Stimulated activated naive B cell treated with anti-CD40 and anti-IgM and Interleukin-4, amounts not matched to agents 10 μg/mL and 1 μg/mL and 100 μg/mL, for 72 hours (primary cell): ENCODE results near the gene IGSF21.
A peak's percentile ranks its signal among the peaks of the same experiment; 100 is the strongest.
"Not testable (repeated sequence)": the region's sequence is repeated elsewhere in the genome, so short reads cannot be mapped to it uniquely, and the experiment has no call there.

ENCODE experiments used
- ATAC-seq, 2 donors: fragments of 150-1000 bp; cut with Tn5 transposase; replicated peaks; 2 replicates each; pipeline ENCODE4 v1.10.0; 2021; ENCODE audit warnings: moderate library complexity in 1 of 2
- DNase-seq: peaks from one replicate; pipeline ENCODE4 v3.0.0; 2021
- H3K27ac Mint-ChIP-seq: one replicate; pipeline ENCODE4 v1.8.0; 2022; ENCODE audit warnings: mild to moderate bottlenecking, mixed read lengths
- H3K27me3 Mint-ChIP-seq, 2 donors: one replicate each; pipeline ENCODE4 v1.8.0; 2022; ENCODE audit warnings: mixed read lengths in 2 of 2
- H3K36me3 Mint-ChIP-seq, 2 donors: one replicate each; pipeline ENCODE4 v1.8.0; 2022; ENCODE audit warnings: mixed read lengths in 2 of 2, mild to moderate bottlenecking in 1 of 2
- H3K4me1 Mint-ChIP-seq, 2 donors: one replicate each; pipeline ENCODE4 v1.8.0; 2022; ENCODE audit warnings: mixed read lengths in 2 of 2, mild to moderate bottlenecking in 1 of 2
- H3K4me3 Mint-ChIP-seq, 2 donors: one replicate each; pipeline ENCODE4 v1.8.0; 2022; ENCODE audit warnings: mild to moderate bottlenecking in 2 of 2, mixed read lengths in 2 of 2, moderate library complexity in 1 of 2
- H3K9me3 Mint-ChIP-seq, 2 donors: one replicate each; pipeline ENCODE4 v1.8.0; 2022; ENCODE audit warnings: mixed read lengths in 2 of 2, mild to moderate bottlenecking in 1 of 2

IGSF21 gene

DNA sequence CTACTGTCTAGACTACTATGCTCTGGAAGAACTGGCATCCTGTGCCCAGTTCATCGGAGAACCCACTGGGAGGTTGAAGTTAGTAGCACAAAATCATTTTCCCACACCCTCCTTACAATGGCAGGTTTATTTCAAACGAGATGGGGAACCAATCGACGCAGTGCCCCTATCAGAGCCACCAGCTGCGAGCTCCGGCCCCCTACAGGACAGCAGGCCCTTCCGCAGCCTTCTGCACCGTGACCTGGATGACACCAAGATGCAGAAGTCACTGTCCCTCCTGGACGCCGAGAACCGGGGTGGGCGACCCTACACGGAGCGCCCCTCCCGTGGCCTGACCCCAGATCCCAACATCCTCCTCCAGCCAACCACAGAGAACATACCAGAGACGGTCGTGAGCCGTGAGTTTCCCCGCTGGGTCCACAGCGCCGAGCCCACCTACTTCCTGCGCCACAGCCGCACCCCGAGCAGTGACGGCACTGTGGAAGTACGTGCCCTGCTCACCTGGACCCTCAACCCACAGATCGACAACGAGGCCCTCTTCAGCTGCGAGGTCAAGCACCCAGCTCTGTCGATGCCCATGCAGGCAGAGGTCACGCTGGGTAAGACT, 257.6 kb downstream of the IGSF21 start:
- ATAC-seq (no peak), DNase-seq (no peak)
- H3K27me3 Mint-ChIP-seq = peaks cover 17 to 31% of the 10 kb centered on the region in 2 donors
- no peak overlapping the region for H3K4me3 Mint-ChIP-seq
- no peaks in the 10 kb centered on the region for H3K36me3 Mint-ChIP-seq
- no peaks in the 10 kb centered on the region for H3K4me1 Mint-ChIP-seq
- no peak overlapping the region for H3K27ac Mint-ChIP-seq
- H3K9me3 Mint-ChIP-seq = peaks cover 0 to 3% of the 10 kb centered on the region in 2 donors

DNA sequence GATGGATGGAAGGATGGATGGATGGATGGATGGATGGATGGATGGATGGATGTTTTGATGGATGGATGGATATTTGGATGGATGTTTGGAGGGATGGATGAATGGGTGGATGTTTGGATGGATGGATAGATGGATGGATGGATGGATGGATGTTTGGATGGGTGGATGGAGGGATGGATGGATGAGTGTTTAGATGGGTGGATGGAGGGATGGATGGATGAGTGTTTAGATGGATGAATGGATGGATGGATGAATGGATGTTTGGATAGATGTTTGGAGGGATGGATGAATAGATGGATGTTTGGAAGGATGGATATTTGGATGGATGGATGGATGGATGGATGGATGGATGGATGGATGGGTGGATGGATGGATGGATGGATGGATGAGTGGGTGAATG, 264.9 kb downstream of the IGSF21 start:
- not testable (repeated sequence) for H3K4me1 Mint-ChIP-seq, DNase-seq, ATAC-seq, H3K36me3 Mint-ChIP-seq, H3K27ac Mint-ChIP-seq, H3K4me3 Mint-ChIP-seq
- Mint-ChIP-seq H3K9me3 (peaks cover 5 to 11% of the 10 kb centered on the region in 2 donors), H3K27me3 (peaks cover 14 to 21% of the 10 kb centered on the region in 2 donors)

DNA sequence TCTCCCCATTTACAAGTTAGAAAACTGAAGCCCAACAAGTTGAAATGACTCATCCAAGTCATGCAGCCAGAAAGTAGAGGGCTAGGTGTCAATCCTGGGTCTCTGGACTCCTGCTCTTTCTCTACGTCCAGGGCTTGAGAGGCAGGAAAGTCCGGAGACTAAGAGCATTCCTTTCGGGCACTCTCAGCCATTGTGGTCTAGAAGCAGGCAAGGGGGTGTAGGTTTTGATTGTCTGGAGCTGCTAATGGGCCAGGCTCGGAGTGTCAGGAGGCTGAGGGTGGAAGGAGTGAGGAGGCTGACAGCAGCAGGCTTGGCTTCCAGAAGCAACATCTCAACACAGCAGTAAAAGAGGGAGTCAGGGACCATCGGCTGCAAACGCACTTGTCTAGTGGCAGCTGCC, 265.6 kb downstream of the IGSF21 start:
- DNase-seq (no peak), ATAC-seq (no peak)
- no peaks in the 10 kb centered on the region for H3K4me1 Mint-ChIP-seq
- no peaks in the 10 kb centered on the region for H3K36me3 Mint-ChIP-seq
- no peak overlapping the region for H3K27ac Mint-ChIP-seq
- H3K4me3 Mint-ChIP-seq = no peak overlapping the region
- H3K9me3 Mint-ChIP-seq = peaks cover 5 to 11% of the 10 kb centered on the region in 2 donors
- peaks cover 14 to 21% of the 10 kb centered on the region in 2 donors for H3K27me3 Mint-ChIP-seq

DNA sequence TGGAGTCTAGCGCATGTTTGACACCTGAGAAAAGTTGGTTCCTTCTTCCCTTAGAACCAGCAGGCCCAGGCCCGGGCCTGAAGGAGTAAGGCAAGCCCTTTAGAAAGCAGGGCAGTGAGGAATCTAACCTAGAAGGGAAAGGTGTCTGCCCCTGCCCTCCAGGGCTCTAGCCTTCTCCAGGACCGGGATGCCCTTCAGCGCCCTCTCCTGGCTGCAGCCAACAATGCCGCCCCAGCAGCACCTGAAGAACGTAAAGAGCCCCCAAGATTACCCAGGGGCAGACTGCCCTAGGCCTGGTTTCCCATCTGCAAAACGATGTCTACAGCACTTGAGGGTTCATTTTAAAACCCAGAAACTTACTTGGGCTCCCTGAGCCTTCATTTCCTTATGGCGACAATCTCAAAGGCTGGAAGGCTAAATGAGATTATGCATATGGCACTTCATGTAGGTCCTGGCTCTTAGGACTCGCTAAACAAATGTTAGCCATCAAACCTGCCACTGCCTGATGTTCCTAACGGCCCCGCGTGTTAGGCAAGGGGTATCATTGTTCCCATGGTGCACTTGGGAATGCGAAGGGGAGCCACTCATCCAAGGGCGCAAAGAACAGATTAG, 266.4 kb downstream of the IGSF21 start:
- H3K4me1 Mint-ChIP-seq = no peaks in the 10 kb centered on the region
- H3K27ac Mint-ChIP-seq = no peak overlapping the region
- ATAC-seq (no peak), DNase-seq (no peak)
- no peaks in the 10 kb centered on the region for H3K36me3 Mint-ChIP-seq
- peaks cover 5 to 11% of the 10 kb centered on the region in 2 donors for H3K9me3 Mint-ChIP-seq
- H3K27me3 Mint-ChIP-seq = peaks cover 14 to 21% of the 10 kb centered on the region in 2 donors
- H3K4me3 Mint-ChIP-seq = no peak overlapping the region

DNA sequence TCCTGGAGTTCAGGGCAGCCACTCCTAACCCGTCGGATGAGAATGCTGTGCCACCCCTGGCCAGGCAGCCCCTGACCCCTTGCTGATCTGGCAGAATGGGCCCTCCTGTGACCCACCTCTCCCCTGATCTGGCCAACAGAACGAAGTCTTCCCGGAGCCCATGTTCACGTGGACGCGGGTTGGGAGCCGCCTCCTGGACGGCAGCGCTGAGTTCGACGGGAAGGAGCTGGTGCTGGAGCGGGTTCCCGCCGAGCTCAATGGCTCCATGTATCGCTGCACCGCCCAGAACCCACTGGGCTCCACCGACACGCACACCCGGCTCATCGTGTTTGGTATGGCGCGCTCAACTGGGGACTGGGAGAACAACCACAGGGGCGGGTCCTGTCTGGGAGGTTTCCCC, 269.1 kb downstream of the IGSF21 start:
- H3K36me3 Mint-ChIP-seq = peaks cover 0 to 5% of the 10 kb centered on the region in 2 donors
- peaks cover 22 to 30% of the 10 kb centered on the region in 2 donors for H3K27me3 Mint-ChIP-seq
- ATAC-seq (no peak), DNase-seq (no peak)
- peaks cover 8 to 16% of the 10 kb centered on the region in 2 donors for H3K9me3 Mint-ChIP-seq
- no peaks in the 10 kb centered on the region for H3K4me1 Mint-ChIP-seq
- H3K4me3 Mint-ChIP-seq = no peak overlapping the region
- no peak overlapping the region for H3K27ac Mint-ChIP-seq

DNA sequence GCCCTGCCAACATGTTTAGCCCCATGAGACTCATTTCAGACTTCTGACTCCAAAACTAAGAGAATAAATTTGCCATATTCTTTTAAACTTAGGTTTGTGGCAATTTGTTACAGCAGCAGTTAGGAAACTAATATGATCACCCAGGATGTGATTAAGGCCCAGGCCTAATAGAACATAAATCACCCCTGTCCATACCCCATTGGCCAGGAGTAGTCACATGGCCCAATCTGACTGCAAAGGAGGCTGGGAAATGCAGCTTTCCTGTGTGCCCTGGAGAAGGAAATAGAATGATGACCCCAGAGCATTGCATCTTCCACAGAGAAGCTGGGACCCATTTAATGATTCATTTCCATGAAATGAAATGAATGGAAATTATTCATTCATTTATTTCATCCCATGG, 272.7 kb downstream of the IGSF21 start:
- DNase-seq (no peak), ATAC-seq (no peak)
- Mint-ChIP-seq H3K4me1 (peaks cover 5 to 6% of the 10 kb centered on the region in 2 donors), H3K4me3 (no peak overlapping the region), H3K9me3 (peaks cover 3 to 11% of the 10 kb centered on the region in 2 donors), H3K27me3 (peaks cover 27 to 37% of the 10 kb centered on the region in 2 donors), H3K27ac (no peak overlapping the region), H3K36me3 (peaks cover 0 to 5% of the 10 kb centered on the region in 2 donors)

DNA sequence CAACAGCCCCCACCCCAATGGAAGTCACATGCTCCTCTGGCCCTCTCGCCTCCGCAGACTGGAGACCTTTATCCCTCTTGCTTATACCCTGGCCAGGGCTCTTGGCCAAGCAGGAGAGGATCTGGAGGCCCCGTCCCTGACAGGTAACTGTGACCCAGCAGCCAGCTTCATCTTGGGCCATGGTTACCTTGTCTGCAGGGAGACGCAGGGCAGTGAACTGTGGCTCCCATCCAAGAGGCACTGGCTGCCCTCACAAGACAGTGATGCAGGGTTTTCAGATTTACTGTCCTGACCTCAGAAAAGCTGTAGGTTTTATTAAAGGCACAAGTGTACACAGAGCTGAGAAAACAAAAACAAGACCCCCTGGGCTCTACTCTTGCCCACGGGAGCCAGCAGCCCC, 276.5 kb downstream of the IGSF21 start:
- ATAC-seq = no peak

DNA sequence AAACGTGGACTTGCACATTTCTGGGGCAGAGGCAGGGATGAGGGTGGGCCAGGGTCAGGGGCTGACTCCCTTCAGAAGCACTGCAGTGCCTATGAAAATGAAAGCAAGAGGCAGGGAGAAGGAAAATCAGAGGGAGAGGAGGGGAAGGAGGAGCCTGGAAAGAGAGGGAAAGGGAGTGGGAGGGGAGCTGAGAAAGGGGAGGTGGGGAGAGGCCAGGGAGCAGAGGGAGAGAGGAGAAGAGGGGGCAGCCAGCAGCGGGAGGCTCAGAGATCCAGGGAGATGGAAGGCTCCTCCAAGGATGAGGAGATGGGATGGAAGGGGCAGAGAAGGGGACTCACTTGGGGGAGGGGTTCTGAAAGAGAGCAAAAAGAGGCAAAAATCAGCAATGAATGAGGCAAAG, 276.9 kb downstream of the IGSF21 start:
- Mint-ChIP-seq H3K27ac (no peak overlapping the region), H3K9me3 (peaks cover 3 to 11% of the 10 kb centered on the region in 2 donors), H3K4me3 (no peak overlapping the region), H3K36me3 (peaks cover 0 to 5% of the 10 kb centered on the region in 2 donors), H3K4me1 (peaks cover 5 to 7% of the 10 kb centered on the region in 2 donors), H3K27me3 (peaks cover 30 to 48% of the 10 kb centered on the region in 2 donors)
- DNase-seq = no peak
- no peak for ATAC-seq

More for the DNA sequence above, 276.5 kb downstream of the IGSF21 start:
- Mint-ChIP-seq H3K4me1 (peaks cover 5 to 7% of the 10 kb centered on the region in 2 donors), H3K36me3 (peaks cover 0 to 5% of the 10 kb centered on the region in 2 donors), H3K4me3 (no peak overlapping the region), H3K27ac (no peak overlapping the region), H3K9me3 (peaks cover 3 to 11% of the 10 kb centered on the region in 2 donors), H3K27me3 (peaks cover 30 to 48% of the 10 kb centered on the region in 2 donors)
- no peak for DNase-seq

DNA sequence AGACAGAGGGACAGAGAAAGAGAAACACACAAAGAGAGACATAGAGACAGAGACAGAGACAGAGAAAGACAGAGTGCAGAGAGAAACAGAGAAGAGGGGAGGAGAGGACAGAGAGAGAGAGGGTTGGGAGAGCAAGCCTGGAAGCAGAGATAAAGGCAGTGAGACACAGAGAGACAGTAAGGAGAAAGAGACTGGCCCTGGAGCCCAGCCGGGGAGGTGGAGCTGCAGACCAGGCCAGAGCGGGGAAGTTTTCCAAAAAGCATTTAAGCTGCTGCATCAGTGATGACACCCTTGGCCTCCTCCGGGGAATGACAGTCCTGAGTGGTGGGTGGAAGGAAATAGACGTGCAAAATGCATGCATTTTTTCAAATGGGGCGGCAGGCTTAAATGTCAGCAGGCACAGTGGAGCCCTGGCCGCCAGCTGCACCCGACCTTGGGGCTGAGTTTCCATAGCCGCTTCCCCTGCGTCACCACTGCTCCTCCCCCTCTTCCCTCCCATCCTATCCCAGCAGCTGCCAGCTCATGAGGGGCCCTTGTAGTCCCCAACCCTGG, 277.7 kb downstream of the IGSF21 start:
- no peak for DNase-seq
- Mint-ChIP-seq H3K4me1 (peaks cover 5 to 7% of the 10 kb centered on the region in 2 donors), H3K36me3 (peaks cover 0 to 5% of the 10 kb centered on the region in 2 donors), H3K4me3 (no peak overlapping the region), H3K27ac (peak overlapping the region; percentile 0), H3K27me3 (peaks cover 30 to 48% of the 10 kb centered on the region in 2 donors), H3K9me3 (peaks cover 0 to 11% of the 10 kb centered on the region in 2 donors)
- peak; percentile 46 to 52 for ATAC-seq

DNA sequence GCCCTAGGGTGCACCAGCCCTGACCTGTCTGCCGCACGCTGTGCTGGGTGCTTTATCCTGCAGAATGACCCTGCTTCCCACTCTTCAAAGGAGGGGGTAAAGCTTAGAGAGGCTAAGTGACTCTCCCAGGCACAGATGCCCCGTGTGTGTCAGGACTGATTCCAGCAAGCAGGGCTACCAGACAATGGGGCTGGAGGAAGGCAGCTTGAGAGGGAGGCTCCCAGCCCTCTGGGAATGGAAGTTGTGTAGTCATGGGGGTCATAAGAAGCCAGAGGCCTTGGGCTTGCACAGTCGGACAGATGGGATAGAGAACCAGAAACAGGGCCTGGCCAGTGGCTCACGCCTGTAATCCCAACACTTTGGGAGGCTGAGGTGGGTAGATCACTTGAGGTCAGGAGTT, 279.0 kb downstream of the IGSF21 start:
- Mint-ChIP-seq H3K9me3 (peaks cover 0 to 3% of the 10 kb centered on the region in 2 donors), H3K36me3 (no peaks in the 10 kb centered on the region), H3K4me1 (peaks cover 5 to 7% of the 10 kb centered on the region in 2 donors), H3K27me3 (peaks cover 23 to 39% of the 10 kb centered on the region in 2 donors), H3K4me3 (no peak overlapping the region), H3K27ac (no peak overlapping the region)
- DNase-seq (no peak), ATAC-seq (no peak)

DNA sequence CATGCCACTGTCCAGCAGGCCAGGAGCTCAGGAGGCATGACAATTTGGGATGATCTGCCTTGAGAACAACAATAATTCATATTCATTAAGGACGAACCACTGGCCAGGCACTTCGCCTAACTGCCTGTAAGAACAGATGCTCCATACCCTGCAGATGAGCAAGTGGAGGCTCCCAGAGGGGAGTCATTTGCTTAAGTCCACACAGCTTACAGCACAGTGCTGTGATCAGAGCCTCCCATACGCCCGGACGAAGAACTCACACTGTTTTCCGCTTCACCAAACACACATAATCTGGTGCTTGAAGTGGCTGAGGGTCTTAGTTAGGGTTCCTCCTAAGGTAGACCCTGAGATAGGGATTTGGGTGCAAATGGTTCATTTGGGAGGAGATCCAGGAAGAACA, 279.7 kb downstream of the IGSF21 start:
- no peak overlapping the region for H3K4me3 Mint-ChIP-seq
- H3K9me3 Mint-ChIP-seq = no peaks in the 10 kb centered on the region
- peaks cover 20 to 35% of the 10 kb centered on the region in 2 donors for H3K27me3 Mint-ChIP-seq
- no peaks in the 10 kb centered on the region for H3K36me3 Mint-ChIP-seq
- no peak overlapping the region for H3K27ac Mint-ChIP-seq
- ATAC-seq (no peak), DNase-seq (no peak)
- H3K4me1 Mint-ChIP-seq = peaks cover 5 to 7% of the 10 kb centered on the region in 2 donors

DNA sequence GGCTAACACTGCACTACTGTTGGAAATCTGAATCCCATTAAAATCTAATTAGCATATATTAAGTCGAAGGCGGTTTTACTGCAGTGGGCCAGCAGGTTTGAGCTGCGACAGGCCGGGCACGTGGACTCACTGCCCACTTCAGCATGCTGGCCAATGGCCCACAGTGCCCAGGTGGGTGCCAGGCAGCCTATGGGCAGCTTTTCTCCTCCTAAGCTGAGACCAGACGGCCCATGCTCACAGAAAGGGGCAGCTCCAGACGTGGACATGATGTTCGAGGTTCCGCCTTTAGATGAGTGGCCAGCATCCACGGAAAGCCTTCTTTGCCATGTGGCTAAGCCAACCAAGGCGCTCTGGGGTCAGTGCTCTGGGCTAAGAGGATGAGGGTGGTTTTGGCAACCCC, 283.4 kb downstream of the IGSF21 start:
- H3K27me3 Mint-ChIP-seq = peaks cover 13 to 28% of the 10 kb centered on the region in 2 donors
- no peak overlapping the region for H3K27ac Mint-ChIP-seq
- no peaks in the 10 kb centered on the region for H3K9me3 Mint-ChIP-seq
- no peaks in the 10 kb centered on the region for H3K36me3 Mint-ChIP-seq
- no peaks in the 10 kb centered on the region for H3K4me1 Mint-ChIP-seq
- DNase-seq (no peak), ATAC-seq (no peak)
- H3K4me3 Mint-ChIP-seq = no peak overlapping the region

DNA sequence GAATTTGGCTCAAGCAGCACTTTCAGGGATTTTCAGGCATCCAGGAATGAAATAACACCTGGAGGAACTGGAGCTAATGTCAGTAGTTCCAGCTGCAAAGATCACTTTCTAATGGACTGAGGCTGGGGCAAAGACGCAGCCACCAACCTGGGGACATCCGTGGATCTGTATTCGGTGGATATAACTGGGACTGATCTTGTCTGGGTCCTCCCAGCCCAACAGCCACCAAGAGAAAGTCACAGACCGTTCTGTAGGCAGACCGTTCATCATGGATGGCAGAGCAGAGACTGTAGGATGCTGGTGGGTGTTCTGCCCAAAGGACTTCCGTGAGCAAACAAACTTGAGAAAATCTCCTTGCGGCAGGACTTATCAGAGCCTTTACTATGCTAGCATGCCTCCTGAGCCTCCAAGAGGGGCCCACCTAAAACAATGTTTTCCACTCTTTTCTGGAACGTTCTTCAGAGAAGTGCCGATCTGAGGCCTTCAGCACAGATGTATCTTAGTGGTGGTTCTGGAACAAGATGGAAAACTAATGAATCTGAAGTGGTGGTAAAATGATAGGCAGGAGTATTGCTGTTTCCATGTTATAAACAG, 287.1 kb downstream of the IGSF21 start:
- DNase-seq (no peak), ATAC-seq (no peak)
- Mint-ChIP-seq H3K36me3 (no peaks in the 10 kb centered on the region), H3K4me1 (no peaks in the 10 kb centered on the region), H3K27ac (no peak overlapping the region), H3K4me3 (no peak overlapping the region), H3K27me3 (peaks cover 20 to 31% of the 10 kb centered on the region in 2 donors), H3K9me3 (no peaks in the 10 kb centered on the region)

DNA sequence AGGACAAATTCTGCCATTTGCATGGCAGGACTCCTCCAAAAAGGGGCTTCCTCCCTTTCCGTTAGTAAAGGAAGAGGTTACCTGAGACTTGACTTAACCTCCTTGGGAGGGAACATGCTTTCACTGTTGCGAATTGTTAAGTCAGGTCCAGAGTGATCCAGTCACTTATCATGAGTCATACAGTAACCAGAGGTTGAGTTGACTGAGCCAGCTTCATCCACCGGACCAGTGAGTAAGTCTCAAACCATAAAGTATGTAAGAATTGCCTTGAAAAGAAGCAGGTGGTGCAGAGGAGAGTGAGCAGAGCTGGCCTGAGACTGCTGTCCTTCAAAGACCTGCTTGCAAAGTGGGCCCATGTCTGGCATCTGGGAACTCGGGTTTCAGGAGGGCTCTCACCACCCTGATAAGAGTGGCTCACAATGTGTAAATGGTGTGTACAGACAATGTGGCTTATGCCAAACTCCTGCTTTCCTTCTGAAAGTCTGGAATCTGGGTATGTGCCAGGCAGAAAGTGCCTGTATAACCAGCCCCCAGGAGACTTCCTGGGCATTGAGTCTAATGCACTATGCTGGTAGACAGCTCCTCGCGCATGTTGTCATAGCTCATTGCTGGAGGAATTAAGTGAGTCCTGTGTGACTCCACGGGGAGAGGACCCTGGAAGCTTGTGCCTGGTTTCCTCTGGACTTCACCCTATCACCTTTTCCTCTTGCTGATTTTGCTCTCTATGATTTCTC, 288.8 kb downstream of the IGSF21 start:
- no peak overlapping the region for H3K27ac Mint-ChIP-seq
- DNase-seq (no peak), ATAC-seq (no peak)
- no peaks in the 10 kb centered on the region for H3K36me3 Mint-ChIP-seq
- H3K27me3 Mint-ChIP-seq = peaks cover 20 to 35% of the 10 kb centered on the region in 2 donors
- no peaks in the 10 kb centered on the region for H3K9me3 Mint-ChIP-seq
- H3K4me1 Mint-ChIP-seq = no peaks in the 10 kb centered on the region
- no peak overlapping the region for H3K4me3 Mint-ChIP-seq
